Measurements from ENCODE around the gene HARS2.
A peak's percentile ranks its signal among the peaks of the same experiment; 100 is the strongest.

The HARS2 gene

GRCh38 chr5:140725799-140726471, 34.7 kb downstream of the HARS2 start:
- no peak for DNase-seq
- Histone ChIP-seq H3K36me3 (no peaks in the 10 kb centered on the region), H3K27ac (no peak overlapping the region), H3K9me3 (ENCODE audit: severe bottlenecking) (no peaks in the 10 kb centered on the region), H3K27me3 (ENCODE audit: insufficient read depth, low read depth, severe bottlenecking) (no peaks in the 10 kb centered on the region), H3K4me3 (ENCODE audit: low read depth, low read length) (no peak overlapping the region)
- TF ChIP-seq CTCF (IDR thresholded peaks at IDR 0.05; ENCODE audit: low read depth, low read length), result no peak

- Histone ChIP-seq H3K27me3 (ENCODE audit: insufficient read depth, low read depth, severe bottlenecking) (no peaks in the 10 kb centered on the region), H3K4me3 (ENCODE audit: low read depth, low read length) (no peak overlapping the region), H3K36me3 (no peaks in the 10 kb centered on the region), H3K9me3 (ENCODE audit: severe bottlenecking) (no peaks in the 10 kb centered on the region), H3K27ac (no peak overlapping the region)
- TF ChIP-seq CTCF (IDR thresholded peaks at IDR 0.05; ENCODE audit: low read depth, low read length), result no peak
- no peak for DNase-seq
Observed at GRCh38 chr5:140733098-140733497, 41.8 kb downstream of the HARS2 start.

GRCh38 chr5:140734354-140734753, 43.1 kb downstream of the HARS2 start:
- DNase-seq, result peak; percentile 20
- peak; percentile 46; the same call in 1 of the 2 replicates for TF ChIP-seq CTCF (IDR thresholded peaks at IDR 0.05; ENCODE audit: low read depth, low read length)
- H3K9me3 ChIP-seq (ENCODE audit: severe bottlenecking), result no peaks in the 10 kb centered on the region
- H3K27ac ChIP-seq, result no peak overlapping the region
- no peaks in the 10 kb centered on the region for H3K36me3 ChIP-seq
- no peak overlapping the region for H3K4me3 ChIP-seq (ENCODE audit: low read depth, low read length)
- no peaks in the 10 kb centered on the region for H3K27me3 ChIP-seq (ENCODE audit: insufficient read depth, low read depth, severe bottlenecking)

GRCh38 chr5:140737486-140737885, 46.2 kb downstream of the HARS2 start:
- H3K27ac ChIP-seq, result no peak overlapping the region
- H3K27me3 ChIP-seq (ENCODE audit: insufficient read depth, low read depth, severe bottlenecking), result no peaks in the 10 kb centered on the region
- no peaks in the 10 kb centered on the region for H3K9me3 ChIP-seq (ENCODE audit: severe bottlenecking)
- DNase-seq, result no peak
- TF ChIP-seq CTCF (IDR thresholded peaks at IDR 0.05; ENCODE audit: low read depth, low read length), result no peak
- H3K36me3 ChIP-seq, result no peaks in the 10 kb centered on the region
- H3K4me3 ChIP-seq (ENCODE audit: low read depth, low read length), result no peak overlapping the region

- Histone ChIP-seq H3K36me3 (no peaks in the 10 kb centered on the region), H3K27me3 (ENCODE audit: insufficient read depth, low read depth, severe bottlenecking) (no peaks in the 10 kb centered on the region), H3K4me3 (ENCODE audit: low read depth, low read length) (no peak overlapping the region), H3K27ac (no peak overlapping the region), H3K9me3 (ENCODE audit: severe bottlenecking) (no peaks in the 10 kb centered on the region)
- TF ChIP-seq CTCF (IDR thresholded peaks at IDR 0.05; ENCODE audit: low read depth, low read length), result no peak
- no peak for DNase-seq
Observed at GRCh38 chr5:140741967-140742366, 50.7 kb downstream of the HARS2 start.
